ENCODE data around the gene GJB6. TPM values are rescaled to one million over a fixed set of nuclear protein-coding genes. Genes with fewer than 3 reads are reported as not detected.

The GJB6 gene
- total RNA-seq, 1 donor from 2014 or later, result 121 TPM

DNA sequence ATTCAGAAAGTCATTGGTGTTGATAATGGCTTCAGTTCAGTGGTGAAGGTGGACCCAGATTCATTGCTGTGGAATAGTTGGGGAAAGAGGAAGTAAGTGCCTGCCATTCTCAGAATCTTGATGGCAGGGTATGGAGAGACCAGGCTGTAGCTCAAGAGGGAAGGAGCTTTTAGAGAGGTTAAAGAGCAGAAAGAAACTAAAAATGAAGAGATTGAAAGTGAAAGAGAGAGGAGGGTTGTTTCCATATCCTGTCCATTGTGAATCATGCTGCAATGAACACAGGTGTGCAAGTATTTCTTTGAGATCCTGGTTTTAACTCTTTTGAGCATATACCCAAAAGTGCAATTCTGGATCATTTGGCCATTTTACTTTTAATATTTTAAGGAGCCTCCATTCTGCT lies 12.5 kb downstream of the GJB6 start:
- no peaks in the 10 kb centered on the region for H3K4me1 ChIP-seq
- H3K27me3 ChIP-seq, result no peaks in the 10 kb centered on the region
- no peak overlapping the region for H3K27ac ChIP-seq
- H3K4me3 ChIP-seq, result no peak overlapping the region
- no peaks in the 10 kb centered on the region for H3K9me3 ChIP-seq
- H3K36me3 ChIP-seq, result no peaks in the 10 kb centered on the region
- intact Hi-C loops (cut with DNase I), result no loop called here
- TF ChIP-seq POLR2A (IDR thresholded peaks at IDR 0.05) (no peak), POLR2AphosphoS5 (IDR thresholded peaks at IDR 0.05; ENCODE audit: insufficient read depth in 1 of 2, low read depth in 1 of 2) (no peak)
- TF ChIP-seq, protein P1, sequence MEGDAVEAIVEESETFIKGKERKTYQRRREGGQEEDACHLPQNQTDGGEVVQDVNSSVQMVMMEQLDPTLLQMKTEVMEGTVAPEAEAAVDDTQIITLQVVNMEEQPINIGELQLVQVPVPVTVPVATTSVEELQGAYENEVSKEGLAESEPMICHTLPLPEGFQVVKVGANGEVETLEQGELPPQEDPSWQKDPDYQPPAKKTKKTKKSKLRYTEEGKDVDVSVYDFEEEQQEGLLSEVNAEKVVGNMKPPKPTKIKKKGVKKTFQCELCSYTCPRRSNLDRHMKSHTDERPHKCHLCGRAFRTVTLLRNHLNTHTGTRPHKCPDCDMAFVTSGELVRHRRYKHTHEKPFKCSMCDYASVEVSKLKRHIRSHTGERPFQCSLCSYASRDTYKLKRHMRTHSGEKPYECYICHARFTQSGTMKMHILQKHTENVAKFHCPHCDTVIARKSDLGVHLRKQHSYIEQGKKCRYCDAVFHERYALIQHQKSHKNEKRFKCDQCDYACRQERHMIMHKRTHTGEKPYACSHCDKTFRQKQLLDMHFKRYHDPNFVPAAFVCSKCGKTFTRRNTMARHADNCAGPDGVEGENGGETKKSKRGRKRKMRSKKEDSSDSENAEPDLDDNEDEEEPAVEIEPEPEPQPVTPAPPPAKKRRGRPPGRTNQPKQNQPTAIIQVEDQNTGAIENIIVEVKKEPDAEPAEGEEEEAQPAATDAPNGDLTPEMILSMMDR (IDR thresholded peaks at IDR 0.05), result no peak
- DNase-seq (ENCODE audit: extremely low spot score in 2 of 2), result no peak

DNA sequence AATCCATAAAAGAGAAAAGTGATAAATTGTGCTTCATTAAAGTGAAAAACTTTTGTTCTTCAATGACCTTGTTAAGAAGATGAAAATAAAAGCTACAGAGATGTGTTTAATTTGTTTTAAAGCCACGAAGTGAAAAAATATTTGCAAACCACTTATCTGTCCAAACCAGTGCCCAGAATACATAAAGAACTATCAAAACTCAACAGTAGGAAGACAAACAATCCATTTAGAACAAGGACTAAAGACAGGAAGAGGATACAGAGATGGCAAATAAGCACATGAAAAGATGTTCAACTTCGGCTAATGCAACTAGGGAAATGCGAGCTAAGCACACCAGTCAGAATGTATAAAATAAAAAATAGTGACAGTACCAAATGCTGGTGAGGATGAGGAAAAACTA lies 15.0 kb downstream of the GJB6 start:
- no peak for DNase-seq (ENCODE audit: extremely low spot score in 2 of 2)
- Histone ChIP-seq H3K36me3 (no peaks in the 10 kb centered on the region), H3K4me3 (no peak overlapping the region), H3K4me1 (no peaks in the 10 kb centered on the region), H3K9me3 (no peaks in the 10 kb centered on the region), H3K27ac (no peak overlapping the region), H3K27me3 (no peaks in the 10 kb centered on the region)
- intact Hi-C loops (cut with DNase I), result no loop called here
- TF ChIP-seq POLR2AphosphoS5 (IDR thresholded peaks at IDR 0.05; ENCODE audit: insufficient read depth in 1 of 2, low read depth in 1 of 2) (no peak), POLR2A (IDR thresholded peaks at IDR 0.05) (no peak)
- TF ChIP-seq, protein P1 (IDR thresholded peaks at IDR 0.05), result no peak

DNA sequence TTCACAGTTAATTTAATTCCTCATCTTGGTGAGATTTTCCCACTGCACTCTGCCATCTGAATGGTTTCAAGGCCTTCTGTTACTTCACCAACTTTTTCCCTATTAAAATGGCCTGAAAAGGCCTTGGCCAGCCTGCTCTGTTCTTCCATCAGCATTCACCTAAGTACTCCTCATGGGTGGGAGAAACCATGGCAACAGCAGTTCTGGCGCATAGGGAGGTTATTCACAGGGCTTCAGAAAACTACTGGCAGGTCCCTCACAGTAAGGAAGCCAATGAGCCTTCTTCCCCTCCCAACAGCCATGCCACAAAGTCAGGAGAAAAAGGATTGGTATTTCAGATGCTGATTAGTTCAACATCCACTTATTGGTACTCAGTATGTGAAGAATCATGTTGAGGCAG lies 22.2 kb downstream of the GJB6 start:
- Histone ChIP-seq H3K27ac (no peak overlapping the region), H3K9me3 (no peaks in the 10 kb centered on the region), H3K36me3 (no peaks in the 10 kb centered on the region), H3K4me1 (no peaks in the 10 kb centered on the region), H3K4me3 (no peak overlapping the region), H3K27me3 (no peaks in the 10 kb centered on the region)
- DNase-seq (ENCODE audit: extremely low spot score in 2 of 2), result no peak
- TF ChIP-seq, protein P1 (IDR thresholded peaks at IDR 0.05), result no peak
- TF ChIP-seq POLR2A (IDR thresholded peaks at IDR 0.05) (no peak), POLR2AphosphoS5 (IDR thresholded peaks at IDR 0.05; ENCODE audit: insufficient read depth in 1 of 2, low read depth in 1 of 2) (no peak)
- intact Hi-C loops (cut with DNase I), result no loop called here

DNA sequence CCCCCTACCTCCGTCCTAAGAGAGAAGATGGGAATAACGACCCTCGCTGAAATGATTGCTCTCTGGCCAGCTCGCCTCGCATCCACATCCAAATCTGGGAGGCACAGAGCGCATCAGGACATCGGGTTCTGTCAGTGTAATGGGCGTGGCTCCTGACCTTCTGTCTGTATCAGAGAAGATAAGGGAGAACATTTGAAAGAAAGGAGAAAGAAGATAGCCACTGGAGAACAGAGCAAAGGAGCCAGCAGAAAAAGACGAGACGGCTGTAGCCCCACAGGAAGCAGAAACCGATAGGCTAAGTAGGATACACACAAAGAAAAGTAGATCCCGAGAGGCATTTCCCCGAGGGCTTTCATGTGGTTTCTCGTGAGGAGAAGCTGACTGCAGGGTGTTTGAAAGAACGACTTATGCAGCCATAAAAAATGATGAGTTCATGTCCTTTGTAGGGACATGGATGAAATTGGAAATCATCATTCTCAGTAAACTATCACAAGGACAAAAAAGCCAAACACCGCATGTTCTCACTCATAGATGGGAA lies 25.4 kb downstream of the GJB6 start:
- H3K4me3 ChIP-seq, result no peak overlapping the region
- TF ChIP-seq POLR2AphosphoS5 (IDR thresholded peaks at IDR 0.05; ENCODE audit: insufficient read depth in 1 of 2, low read depth in 1 of 2), result no peak
- TF ChIP-seq POLR2A (IDR thresholded peaks at IDR 0.05), result no peak
- TF ChIP-seq, protein P1 (IDR thresholded peaks at IDR 0.05), result no peak
- H3K4me1 ChIP-seq, result no peaks in the 10 kb centered on the region
- no peaks in the 10 kb centered on the region for H3K27me3 ChIP-seq
- H3K36me3 ChIP-seq, result no peaks in the 10 kb centered on the region
- no peak overlapping the region for H3K27ac ChIP-seq
- intact Hi-C loops (cut with DNase I), result no loop called here
- no peak for DNase-seq (ENCODE audit: extremely low spot score in 2 of 2)
- H3K9me3 ChIP-seq, result no peaks in the 10 kb centered on the region

DNA sequence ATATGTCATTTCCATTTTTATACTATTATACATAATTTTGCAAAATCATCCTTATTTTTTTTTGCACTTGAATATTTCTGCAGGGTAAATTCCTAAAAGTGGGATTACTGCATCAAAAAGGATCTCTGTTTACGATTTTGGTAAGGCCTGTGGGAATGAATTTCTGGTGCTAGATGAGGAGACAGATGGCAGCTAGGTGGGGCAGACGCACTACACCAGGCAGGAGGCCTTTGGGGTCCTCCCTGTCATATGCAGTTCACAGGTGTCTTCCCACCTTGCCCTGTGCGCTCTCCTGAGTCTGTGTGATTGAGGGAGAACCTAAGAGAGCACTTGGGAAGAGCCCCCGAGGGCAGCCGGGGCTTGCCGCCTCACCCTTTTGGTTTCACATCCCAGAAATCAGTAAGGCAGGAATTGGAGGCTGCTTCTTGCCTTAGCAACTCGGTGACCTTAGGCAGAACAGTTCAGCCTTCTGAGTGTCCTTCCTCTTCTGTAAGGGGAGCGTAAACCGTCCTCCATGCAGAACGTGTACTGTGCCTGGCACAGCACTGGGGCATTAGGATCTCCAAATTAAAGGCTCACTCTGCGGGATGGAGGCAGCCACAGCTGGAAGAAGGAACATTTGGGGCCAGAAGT lies 25.9 kb downstream of the GJB6 start:
- no peak for DNase-seq (ENCODE audit: extremely low spot score in 2 of 2)
- Histone ChIP-seq H3K27me3 (no peaks in the 10 kb centered on the region), H3K27ac (no peak overlapping the region), H3K4me3 (no peak overlapping the region), H3K36me3 (no peaks in the 10 kb centered on the region), H3K9me3 (no peaks in the 10 kb centered on the region), H3K4me1 (no peaks in the 10 kb centered on the region)
- intact Hi-C loops (cut with DNase I), result no loop called here
- TF ChIP-seq POLR2A (IDR thresholded peaks at IDR 0.05) (no peak), POLR2AphosphoS5 (IDR thresholded peaks at IDR 0.05; ENCODE audit: insufficient read depth in 1 of 2, low read depth in 1 of 2) (no peak)
- TF ChIP-seq, protein P1 (IDR thresholded peaks at IDR 0.05), result no peak

Measured in vagina (tissue), 2 donors.